HAP-1 (cell line): Measurements from ENCODE around the gene C16orf86.
A peak's percentile ranks its signal among the peaks of the same experiment; 100 is the strongest.

Experiments
- DNase-seq, 2 experiments: peaks; one replicate each; pipeline ENCODE4 v3.0.0-alpha.2; 2016 to 2020; ENCODE audit warnings: low spot score in 2 of 2
- H3K27me3 ChIP-seq: fragments of 250-450 bp; sonication (Bioruptor Pico); 2 replicates; pipeline ENCODE4 v1.5.1; 2020; ENCODE audit warnings: low read depth, mild to moderate bottlenecking, moderate library complexity
- H3K36me3 ChIP-seq: fragments of 250-450 bp; sonication (Bioruptor Pico); replicated peaks from 2 replicates; pipeline ENCODE4 v1.5.1; 2020; ENCODE audit warnings: mild to moderate bottlenecking
- H3K4me1 ChIP-seq: fragments of 250-450 bp; sonication (Bioruptor Pico); 2 replicates; pipeline ENCODE4 v1.5.1; 2020; ENCODE audit warnings: mild to moderate bottlenecking
- H3K4me3 ChIP-seq: fragments of 250-450 bp; sonication (Bioruptor Pico); 2 replicates; pipeline ENCODE4 v1.5.1; 2020; ENCODE audit warnings: mild to moderate bottlenecking, moderate library complexity
- H3K9me3 ChIP-seq: fragments of 250-450 bp; sonication (Bioruptor Pico); 2 replicates; pipeline ENCODE4 v1.5.1; 2020; ENCODE audit warnings: mild to moderate bottlenecking, moderate library complexity
- in situ Hi-C: fragments of 300-500 bp; cut with MboI; formaldehyde crosslinking; loops from 3 replicates; pipeline ENCODE4 v1.14.3; 2020; ENCODE audit warnings: low sequenced_read_pairs, inconsistent platforms, mixed read lengths

Gene C16orf86

DNA sequence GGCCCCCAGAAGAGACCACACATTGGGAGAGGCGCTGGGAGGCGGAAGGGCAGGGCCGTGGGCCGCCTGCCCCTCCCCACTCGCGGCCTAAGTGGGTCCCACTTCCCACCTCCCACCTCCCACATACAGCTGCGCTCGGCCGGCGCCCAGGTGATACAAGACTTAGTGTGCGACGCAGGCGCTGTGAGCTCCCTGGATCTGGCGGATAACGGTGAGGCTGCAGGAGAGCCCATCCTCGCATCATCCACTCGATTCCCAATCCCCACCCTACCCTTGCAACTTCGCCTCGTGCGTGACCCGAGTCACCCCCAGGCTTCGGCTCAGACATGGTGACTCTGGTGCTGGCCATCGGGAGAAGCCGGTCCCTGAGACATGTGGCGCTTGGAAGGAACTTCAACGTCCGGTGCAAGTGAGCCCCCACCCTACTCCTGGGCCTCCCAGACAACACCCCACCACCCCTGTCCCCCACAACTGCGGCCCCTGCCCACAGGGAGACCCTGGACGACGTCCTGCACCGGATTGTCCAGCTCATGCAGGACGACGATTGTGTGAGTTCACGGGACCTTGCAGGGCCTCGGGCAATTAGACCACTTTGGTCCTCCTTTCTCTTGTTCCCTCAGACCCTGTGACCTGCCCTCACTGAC is 17.7 kb upstream of the C16orf86 start:
- H3K36me3 ChIP-seq = peaks cover 8% of the 10 kb centered on the region
- no peaks in the 10 kb centered on the region for H3K9me3 ChIP-seq
- H3K4me1 ChIP-seq = peaks cover 5% of the 10 kb centered on the region
- peak in 1 of 2 experiments; percentile 7 for DNase-seq
- no peak overlapping the region for H3K4me3 ChIP-seq
- in situ Hi-C loops = no loop called here
- no peaks in the 10 kb centered on the region for H3K27me3 ChIP-seq

GRCh38 chr16:67649494-67649931 is 17.1 kb upstream of the C16orf86 start:
- peaks cover 3% of the 10 kb centered on the region for H3K4me1 ChIP-seq
- no peaks in the 10 kb centered on the region for H3K9me3 ChIP-seq
- H3K27me3 ChIP-seq = no peaks in the 10 kb centered on the region
- peaks cover 8% of the 10 kb centered on the region for H3K36me3 ChIP-seq
- H3K4me3 ChIP-seq = no peak overlapping the region
- peak in 1 of 2 experiments; percentile 10 for DNase-seq
- in situ Hi-C loops = no loop called here

GRCh38 chr16:67650023-67650422 is 16.6 kb upstream of the C16orf86 start:
- Histone ChIP-seq H3K27me3 (no peaks in the 10 kb centered on the region), H3K4me3 (no peak overlapping the region), H3K36me3 (peaks cover 13% of the 10 kb centered on the region), H3K4me1 (peaks cover 3% of the 10 kb centered on the region; the same call in 1 of the 2 replicates), H3K9me3 (no peaks in the 10 kb centered on the region)
- peak in 1 of 2 experiments; percentile 4 for DNase-seq
- in situ Hi-C loops = no loop called here

DNA sequence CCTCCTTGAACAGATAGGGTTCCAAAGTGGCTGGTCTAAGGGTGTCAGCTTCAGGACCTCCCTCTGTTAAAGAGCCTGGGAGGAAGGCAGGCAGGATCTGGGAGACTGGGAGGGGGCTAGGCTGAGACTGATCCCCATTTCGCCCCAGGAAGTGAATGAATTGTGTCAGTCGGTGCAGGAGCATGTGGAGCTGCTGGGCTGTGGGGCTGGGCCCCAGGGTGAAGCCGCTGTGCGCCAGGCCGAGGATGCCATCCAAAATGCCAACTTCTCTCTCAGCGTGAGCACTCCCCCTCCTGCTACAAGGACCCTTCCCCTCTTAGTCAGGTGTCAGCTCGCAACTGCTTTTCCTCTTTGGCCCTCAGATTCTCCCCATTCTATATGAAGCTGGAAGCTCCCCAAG is 15.6 kb upstream of the C16orf86 start:
- no peaks in the 10 kb centered on the region for H3K4me1 ChIP-seq
- no peaks in the 10 kb centered on the region for H3K9me3 ChIP-seq
- no peak overlapping the region for H3K4me3 ChIP-seq
- in situ Hi-C loops = no loop called here
- peaks cover 16% of the 10 kb centered on the region for H3K36me3 ChIP-seq
- H3K27me3 ChIP-seq = no peaks in the 10 kb centered on the region
- no peak for DNase-seq

DNA sequence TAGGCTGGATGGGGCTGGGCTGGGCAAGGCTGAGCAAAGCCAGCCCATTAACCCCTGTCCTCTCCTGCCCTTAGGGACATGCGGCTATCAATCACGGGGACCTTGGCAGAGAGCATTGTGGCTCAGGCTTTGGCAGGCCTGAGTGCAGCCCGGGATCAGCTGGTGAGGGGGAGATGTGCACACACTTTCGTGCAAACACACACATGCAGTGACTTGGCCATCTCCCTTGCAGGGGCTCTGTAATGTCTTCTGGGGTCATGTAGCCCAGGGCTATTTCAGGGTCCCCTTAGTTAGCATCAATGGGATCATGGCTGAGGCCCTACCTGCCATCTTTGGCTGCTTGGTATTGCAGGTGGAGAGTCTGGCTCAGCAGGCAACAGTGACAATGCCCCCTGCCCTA is 14.8 kb upstream of the C16orf86 start:
- Histone ChIP-seq H3K9me3 (no peaks in the 10 kb centered on the region), H3K4me1 (no peaks in the 10 kb centered on the region), H3K36me3 (peaks cover 24% of the 10 kb centered on the region), H3K27me3 (no peaks in the 10 kb centered on the region), H3K4me3 (no peak overlapping the region)
- no peak for DNase-seq
- in situ Hi-C loops = no loop called here

DNA sequence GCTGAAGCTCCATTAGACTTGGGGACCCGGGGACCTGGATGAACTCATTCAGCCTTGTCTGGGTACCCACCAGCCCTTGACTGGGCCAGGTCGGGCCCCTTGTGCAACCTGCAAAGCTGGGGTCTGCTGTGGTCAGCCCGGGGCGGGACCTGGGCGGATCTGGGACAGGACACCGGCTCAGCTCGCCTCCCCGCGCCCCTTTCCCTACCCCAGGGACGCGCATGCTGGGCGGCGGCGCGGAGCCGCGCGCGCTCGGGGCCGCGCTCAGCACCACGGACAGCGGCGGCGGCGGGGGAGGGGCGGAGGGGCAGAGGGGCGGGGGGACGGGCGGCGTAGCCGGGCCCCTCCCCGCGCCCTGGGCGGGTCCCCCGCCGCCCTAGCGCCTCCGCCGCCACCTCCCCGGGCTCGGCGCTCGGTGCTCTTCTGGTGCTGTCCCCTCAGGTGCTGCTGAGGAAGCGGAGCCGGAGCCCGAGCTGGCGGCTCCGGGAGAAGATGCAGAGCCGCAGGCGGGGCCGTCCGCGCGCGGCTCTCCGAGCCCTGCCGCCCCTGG is 14.0 kb upstream of the C16orf86 start:
- H3K4me1 ChIP-seq = no peaks in the 10 kb centered on the region
- no peak for DNase-seq
- H3K36me3 ChIP-seq = peaks cover 29% of the 10 kb centered on the region
- in situ Hi-C loops = no loop called here
- no peak overlapping the region for H3K4me3 ChIP-seq
- no peaks in the 10 kb centered on the region for H3K9me3 ChIP-seq
- H3K27me3 ChIP-seq = no peaks in the 10 kb centered on the region

DNA sequence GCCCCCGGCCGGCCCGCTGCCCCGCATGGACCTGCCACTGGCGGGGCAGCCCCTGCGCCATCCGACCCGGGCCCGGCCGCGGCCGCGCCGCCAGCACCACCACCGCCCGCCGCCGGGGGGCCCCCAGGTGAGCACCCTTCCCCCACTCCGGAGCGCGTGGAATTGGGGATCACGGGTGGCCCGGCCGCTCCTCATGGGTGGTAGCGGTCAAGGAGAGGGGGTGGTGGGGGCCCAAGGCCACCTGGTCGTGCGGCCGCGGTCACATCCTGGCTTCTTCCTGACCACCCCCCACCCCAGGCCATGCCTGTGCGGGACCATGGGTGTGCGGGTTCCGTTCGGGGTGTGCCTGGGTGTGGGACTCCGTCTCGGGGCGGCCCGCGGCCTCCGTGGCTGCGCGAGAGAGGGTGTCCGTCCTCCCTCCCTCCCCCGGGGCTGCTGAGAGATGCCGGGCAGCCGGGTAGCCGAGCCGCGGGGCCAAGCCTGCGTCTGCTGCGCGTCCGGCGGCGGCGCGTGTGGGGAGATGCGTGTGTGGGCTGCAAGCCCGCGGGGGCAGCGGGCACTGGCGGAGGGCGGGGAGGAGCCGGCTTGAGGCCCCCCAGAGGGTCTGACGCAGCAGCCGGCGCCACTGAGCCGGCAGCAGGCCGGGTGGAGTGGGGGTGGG is 13.4 kb upstream of the C16orf86 start:
- H3K9me3 ChIP-seq = no peaks in the 10 kb centered on the region
- H3K27me3 ChIP-seq = no peaks in the 10 kb centered on the region
- in situ Hi-C loops = no loop called here
- peaks cover 35% of the 10 kb centered on the region for H3K36me3 ChIP-seq
- no peak for DNase-seq
- H3K4me3 ChIP-seq = no peak overlapping the region
- H3K4me1 ChIP-seq = no peaks in the 10 kb centered on the region

- in situ Hi-C loops = no loop called here
- no peak for DNase-seq
- Histone ChIP-seq H3K4me3 (no peak overlapping the region), H3K36me3 (peaks cover 42% of the 10 kb centered on the region), H3K27me3 (no peaks in the 10 kb centered on the region), H3K4me1 (peaks cover under 1% of the 10 kb centered on the region), H3K9me3 (no peaks in the 10 kb centered on the region)
Observed at GRCh38 chr16:67653789-67654402, 12.7 kb upstream of the C16orf86 start.

- H3K9me3 ChIP-seq = no peaks in the 10 kb centered on the region
- H3K4me1 ChIP-seq = peaks cover 4% of the 10 kb centered on the region
- no peak overlapping the region for H3K4me3 ChIP-seq
- H3K27me3 ChIP-seq = no peaks in the 10 kb centered on the region
- DNase-seq = no peak
- in situ Hi-C loops = no loop called here
- peaks cover 43% of the 10 kb centered on the region for H3K36me3 ChIP-seq
Observed at GRCh38 chr16:67654403-67654911, 12.2 kb upstream of the C16orf86 start.

DNA sequence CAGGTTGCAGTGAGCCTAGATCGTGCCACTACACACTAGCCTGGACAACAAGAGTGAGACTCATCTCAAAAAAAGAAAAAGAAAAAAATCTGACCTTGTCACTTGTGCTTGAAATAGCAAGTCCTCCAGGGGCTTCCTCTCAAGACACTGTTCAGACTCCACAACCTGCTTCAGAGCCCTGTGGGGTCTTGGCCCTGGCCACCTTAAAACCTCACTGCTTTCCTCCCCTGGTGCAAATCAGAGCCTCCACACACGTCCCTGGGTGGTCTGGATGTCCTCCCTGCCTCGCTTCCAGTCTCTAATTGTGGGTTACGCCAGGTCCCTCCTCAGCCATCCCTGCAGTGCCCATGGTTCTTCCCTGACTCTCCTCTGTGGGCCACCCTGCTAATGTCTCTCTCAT is 11.3 kb upstream of the C16orf86 start:
- peaks cover 4% of the 10 kb centered on the region for H3K4me1 ChIP-seq
- no peaks in the 10 kb centered on the region for H3K27me3 ChIP-seq
- H3K36me3 ChIP-seq = peaks cover 41% of the 10 kb centered on the region
- H3K4me3 ChIP-seq = no peak overlapping the region
- DNase-seq = no peak
- in situ Hi-C loops = no loop called here
- H3K9me3 ChIP-seq = no peaks in the 10 kb centered on the region

GRCh38 chr16:67656344-67657016 is 10.1 kb upstream of the C16orf86 start:
- in situ Hi-C loops = no loop called here
- Histone ChIP-seq H3K27me3 (no peaks in the 10 kb centered on the region), H3K4me1 (peaks cover 4% of the 10 kb centered on the region), H3K4me3 (no peak overlapping the region), H3K9me3 (no peaks in the 10 kb centered on the region), H3K36me3 (peaks cover 43% of the 10 kb centered on the region)
- DNase-seq = no peak

DNA sequence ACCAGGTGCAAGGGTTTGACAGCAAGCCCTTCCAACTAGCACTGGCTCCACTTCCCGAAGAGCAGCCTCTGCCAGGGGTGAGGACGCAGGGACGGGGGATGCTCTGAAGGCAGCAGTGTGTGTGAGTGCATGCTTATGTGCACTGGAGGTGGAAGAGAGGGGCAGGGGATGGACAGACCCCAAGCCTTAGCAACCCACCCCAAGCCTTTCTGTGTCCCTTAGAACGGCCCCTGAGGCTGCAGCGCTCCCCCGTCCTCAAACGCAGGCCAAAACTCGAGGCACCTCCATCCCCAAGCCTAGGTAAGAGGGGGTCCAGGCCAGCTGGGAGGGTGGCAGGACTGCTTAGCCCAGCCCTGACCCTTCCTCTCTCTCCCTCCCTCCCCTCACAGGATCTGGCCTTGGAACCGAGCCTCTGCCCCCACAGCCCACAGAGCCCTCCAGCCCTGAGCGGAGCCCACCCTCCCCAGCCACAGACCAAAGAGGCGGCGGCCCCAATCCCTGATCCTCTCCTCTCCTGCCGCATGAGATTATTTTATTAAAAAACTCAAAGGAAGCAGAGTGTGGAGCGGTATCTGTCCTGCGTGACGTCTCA is 9.5 kb upstream of the C16orf86 start:
- no peaks in the 10 kb centered on the region for H3K9me3 ChIP-seq
- in situ Hi-C loops = no loop called here
- H3K27me3 ChIP-seq = no peaks in the 10 kb centered on the region
- no peak overlapping the region for H3K4me3 ChIP-seq
- no peak for DNase-seq
- peaks cover 4% of the 10 kb centered on the region for H3K4me1 ChIP-seq
- peaks cover 43% of the 10 kb centered on the region for H3K36me3 ChIP-seq

DNA sequence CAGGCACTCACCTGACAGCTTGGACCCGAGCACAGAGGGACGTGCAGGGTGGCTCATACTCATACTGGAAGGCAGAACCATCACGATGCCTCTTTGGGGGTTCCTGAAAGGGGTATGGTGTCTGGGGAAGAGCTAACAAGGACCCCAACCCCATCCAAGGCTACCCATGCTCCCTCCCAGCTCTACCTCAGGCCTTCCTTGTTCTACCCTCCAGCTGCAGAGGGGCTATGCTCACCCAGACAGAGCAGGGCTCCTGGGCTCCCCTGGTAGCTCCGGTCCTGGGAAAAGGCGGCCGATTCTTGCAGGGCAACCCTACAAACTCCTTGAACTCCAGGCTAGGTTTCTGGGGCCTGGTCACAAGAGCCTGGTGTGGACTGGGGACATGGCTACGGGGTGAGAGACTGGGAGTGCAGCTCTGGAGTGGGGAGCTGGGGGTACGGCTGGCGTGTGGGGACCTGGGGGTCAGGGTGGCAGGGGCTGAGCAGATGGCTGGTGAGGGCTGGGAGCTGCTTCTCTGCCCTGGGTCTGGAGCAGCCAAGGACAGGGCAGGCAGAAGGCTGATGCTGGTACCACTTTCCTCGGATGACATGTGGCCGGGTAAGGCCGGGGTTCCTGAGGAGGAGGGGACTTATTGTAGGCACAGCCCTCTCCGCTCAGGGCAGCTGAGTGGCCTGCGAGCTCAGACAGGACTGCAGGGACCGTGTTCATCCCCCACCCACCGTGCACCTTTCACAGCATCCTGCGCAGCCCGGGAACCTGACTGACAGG is 8.7 kb upstream of the C16orf86 start:
- H3K9me3 ChIP-seq = no peaks in the 10 kb centered on the region
- H3K4me3 ChIP-seq = no peak overlapping the region
- in situ Hi-C loops = no loop called here
- H3K4me1 ChIP-seq = peaks cover 4% of the 10 kb centered on the region
- no peak for DNase-seq
- H3K36me3 ChIP-seq = peaks cover 40% of the 10 kb centered on the region
- no peaks in the 10 kb centered on the region for H3K27me3 ChIP-seq
